Measurements from ENCODE around the gene RAB36. TPM values are rescaled to one million over a fixed set of nuclear protein-coding genes. Genes with fewer than 3 reads are reported as not detected.

Gene RAB36
- total RNA-seq, 3 donors from 2014 or later (not counting 1 experiment from before 2014, with no cell fraction given): 1.7 to 2.9 (median 2.6) TPM

GRCh38 chr22:23140385-23140784 is 4.9 kb upstream of the RAB36 start:
- TF ChIP-seq CTCF (IDR thresholded peaks at IDR 0.05): no peak
- intact Hi-C loops (cut with micrococcal nuclease): no loop called here
- H3K4me3 ChIP-seq (ENCODE audit: low read length): no peak overlapping the region
- H3K4me3 Mint-ChIP-seq: no peak overlapping the region
- peaks cover 52 to 85% of the 10 kb centered on the region in 2 donors for H3K4me1 Mint-ChIP-seq
- no peak for ATAC-seq
- H3K9me3 Mint-ChIP-seq: no peaks in the 10 kb centered on the region
- H3K27me3 ChIP-seq (ENCODE audit: control insufficient read depth, insufficient read depth, low read length): no peaks in the 10 kb centered on the region
- peaks cover 95% of the 10 kb centered on the region for H3K4me1 ChIP-seq (ENCODE audit: control insufficient read depth, insufficient read depth, low read length)
- no peaks in the 10 kb centered on the region for H3K36me3 ChIP-seq (ENCODE audit: control insufficient read depth, insufficient read depth, low read length)
- no peak for DNase-seq
- H3K36me3 Mint-ChIP-seq: no peaks in the 10 kb centered on the region
- H3K27ac ChIP-seq (ENCODE audit: low read length): peak overlapping the region; percentile 8
- no peaks in the 10 kb centered on the region for H3K9me3 ChIP-seq (ENCODE audit: control insufficient read depth, insufficient read depth, low read length)
- H3K27me3 Mint-ChIP-seq (ENCODE audit: low read depth in 2 of 2): no peaks in the 10 kb centered on the region
- peak overlapping the region; percentile 94 to 96 for H3K27ac Mint-ChIP-seq

GRCh38 chr22:23142546-23143105 is 2.7 kb upstream of the RAB36 start:
- H3K4me1 ChIP-seq (ENCODE audit: control insufficient read depth, insufficient read depth, low read length): peaks cover 82% of the 10 kb centered on the region
- peak overlapping the region; percentile 91 for H3K27ac ChIP-seq (ENCODE audit: low read length)
- no peaks in the 10 kb centered on the region for H3K9me3 ChIP-seq (ENCODE audit: control insufficient read depth, insufficient read depth, low read length)
- intact Hi-C loops (cut with micrococcal nuclease): no loop called here
- H3K27ac Mint-ChIP-seq: peak overlapping the region; percentile 94 to 96
- H3K4me3 Mint-ChIP-seq: peak overlapping the region; percentile 85
- H3K36me3 ChIP-seq (ENCODE audit: control insufficient read depth, insufficient read depth, low read length): no peaks in the 10 kb centered on the region
- H3K4me3 ChIP-seq (ENCODE audit: low read length): no peak overlapping the region
- peaks cover 52 to 76% of the 10 kb centered on the region in 2 donors for H3K4me1 Mint-ChIP-seq
- no peaks in the 10 kb centered on the region for H3K9me3 Mint-ChIP-seq
- H3K36me3 Mint-ChIP-seq: no peaks in the 10 kb centered on the region
- H3K27me3 ChIP-seq (ENCODE audit: control insufficient read depth, insufficient read depth, low read length): no peaks in the 10 kb centered on the region
- no peak for ATAC-seq
- DNase-seq: no peak
- TF ChIP-seq CTCF (IDR thresholded peaks at IDR 0.05): no peak
- H3K27me3 Mint-ChIP-seq (ENCODE audit: low read depth in 2 of 2): no peaks in the 10 kb centered on the region
- 95% methylated on average over 9 of the region's 9 CpGs for WGBS (ENCODE audit: insufficient coverage)

- H3K27me3 ChIP-seq (ENCODE audit: control insufficient read depth, insufficient read depth, low read length): no peaks in the 10 kb centered on the region
- TF ChIP-seq CTCF (IDR thresholded peaks at IDR 0.05): no peak
- H3K9me3 ChIP-seq (ENCODE audit: control insufficient read depth, insufficient read depth, low read length): no peaks in the 10 kb centered on the region
- no peaks in the 10 kb centered on the region for H3K9me3 Mint-ChIP-seq
- no peak overlapping the region for H3K27ac ChIP-seq (ENCODE audit: low read length)
- H3K36me3 ChIP-seq (ENCODE audit: control insufficient read depth, insufficient read depth, low read length): no peaks in the 10 kb centered on the region
- ATAC-seq: no peak
- no peak for DNase-seq
- H3K36me3 Mint-ChIP-seq: no peaks in the 10 kb centered on the region
- H3K4me3 ChIP-seq (ENCODE audit: low read length): no peak overlapping the region
- H3K4me3 Mint-ChIP-seq: peak overlapping the region; percentile 85
- H3K4me1 Mint-ChIP-seq: peaks cover 48 to 76% of the 10 kb centered on the region in 2 donors
- peaks cover 78% of the 10 kb centered on the region for H3K4me1 ChIP-seq (ENCODE audit: control insufficient read depth, insufficient read depth, low read length)
- peak overlapping the region; percentile 94 to 96 for H3K27ac Mint-ChIP-seq
- intact Hi-C loops (cut with micrococcal nuclease): no loop called here
- WGBS (ENCODE audit: insufficient coverage): 100% methylated on average over 1 of the region's 1 CpG
- no peaks in the 10 kb centered on the region for H3K27me3 Mint-ChIP-seq (ENCODE audit: low read depth in 2 of 2)
These were observed 2.2 kb upstream of the RAB36 start for GRCh38 chr22:23143119-23143518.

- H3K4me3 ChIP-seq (ENCODE audit: low read length): peak overlapping the region; percentile 33
- H3K9me3 ChIP-seq (ENCODE audit: control insufficient read depth, insufficient read depth, low read length): no peaks in the 10 kb centered on the region
- H3K36me3 ChIP-seq (ENCODE audit: control insufficient read depth, insufficient read depth, low read length): no peaks in the 10 kb centered on the region
- WGBS (ENCODE audit: insufficient coverage): 100% methylated on average over 2 of the region's 4 CpGs
- Mint-ChIP-seq H3K27me3 (ENCODE audit: low read depth in 2 of 2) (no peaks in the 10 kb centered on the region), H3K9me3 (no peaks in the 10 kb centered on the region), H3K4me3 (peak overlapping the region; percentile 87), H3K27ac (peak overlapping the region; percentile 94 to 96), H3K4me1 (peaks cover 37 to 64% of the 10 kb centered on the region in 2 donors), H3K36me3 (no peaks in the 10 kb centered on the region)
- H3K27me3 ChIP-seq (ENCODE audit: control insufficient read depth, insufficient read depth, low read length): no peaks in the 10 kb centered on the region
- peaks cover 65% of the 10 kb centered on the region for H3K4me1 ChIP-seq (ENCODE audit: control insufficient read depth, insufficient read depth, low read length)
- TF ChIP-seq CTCF (IDR thresholded peaks at IDR 0.05): no peak
- DNase-seq: no peak
- peak overlapping the region; percentile 76 for H3K27ac ChIP-seq (ENCODE audit: low read length)
- intact Hi-C loops (cut with micrococcal nuclease): loop anchor here (2.0 kb wide), 1 partner anchor 72 kb away; no protein-coding TSS in a partner anchor
- no peak for ATAC-seq
These were observed 845 bp upstream of the RAB36 start for GRCh38 chr22:23144432-23144831.
